ENCODE measurements around the gene NAA40. TPM values are rescaled to one million over a fixed set of nuclear protein-coding genes. Genes with fewer than 3 reads are reported as not detected.

NAA40 gene
- total and polyA plus RNA-seq, 8 donors: 6.8 to 25.7 (median 13.9) TPM

GRCh38 chr11:63911440-63911839 lies 27.4 kb upstream of the NAA40 start:
- no peak overlapping the region for H3K27ac ChIP-seq
- WGBS, 2 donors: 91 to 93% methylated on average over 8 of the region's 8 CpGs
- intact Hi-C loops (cut with DNase I): no loop called here
- no peak for ATAC-seq
- FAIRE-seq: no peak
- peaks cover 3 to 6% (median 5%) of the 10 kb centered on the region in 3 donors for H3K4me1 ChIP-seq
- H3K9me3 ChIP-seq: no peaks in the 10 kb centered on the region
- no peaks in the 10 kb centered on the region for H3K27me3 ChIP-seq
- peaks cover 0 to 20% (median 2%) of the 10 kb centered on the region in 3 donors for H3K36me3 ChIP-seq
- TF ChIP-seq CTCF (IDR thresholded peaks at IDR 0.05): no peak
- no peak overlapping the region for H3K4me3 ChIP-seq
- no peak for DNase-seq

- peaks cover 5 to 8% (median 7%) of the 10 kb centered on the region in 3 donors for H3K4me1 ChIP-seq
- H3K36me3 ChIP-seq: peaks cover 0 to 20% (median 2%) of the 10 kb centered on the region in 3 donors
- intact Hi-C loops (cut with DNase I): no loop called here
- ATAC-seq (no peak), DNase-seq (no peak), FAIRE-seq (no peak)
- no peaks in the 10 kb centered on the region for H3K9me3 ChIP-seq
- no peak overlapping the region for H3K27ac ChIP-seq
- H3K27me3 ChIP-seq: no peaks in the 10 kb centered on the region
- 95 to 98% methylated on average over 12 to 22 of the region's 22 CpGs for WGBS, 2 donors
- TF ChIP-seq CTCF (IDR thresholded peaks at IDR 0.05): no peak
- H3K4me3 ChIP-seq: no peak overlapping the region
These were observed 26.9 kb upstream of the NAA40 start for GRCh38 chr11:63911876-63912275.

- no peak for TF ChIP-seq CTCF (IDR thresholded peaks at IDR 0.05)
- Histone ChIP-seq H3K4me3 (no peak overlapping the region), H3K27ac (no peak overlapping the region), H3K27me3 (no peaks in the 10 kb centered on the region), H3K9me3 (no peaks in the 10 kb centered on the region), H3K4me1 (peaks cover 5 to 14% (median 12%) of the 10 kb centered on the region in 3 donors), H3K36me3 (peaks cover 0 to 16% (median 2%) of the 10 kb centered on the region in 3 donors)
- ATAC-seq (no peak), FAIRE-seq (no peak), DNase-seq (no peak)
- 86 to 87% methylated on average over 7 of the region's 7 CpGs for WGBS, 2 donors
- intact Hi-C loops (cut with DNase I): no loop called here
These were observed 26.1 kb upstream of the NAA40 start for GRCh38 chr11:63912678-63913077.

- no peaks in the 10 kb centered on the region for H3K9me3 ChIP-seq
- WGBS, 2 donors: 81 to 87% methylated on average over 34 of the region's 34 CpGs
- peaks cover 0 to 1% (median 0%) of the 10 kb centered on the region in 3 donors for H3K36me3 ChIP-seq
- FAIRE-seq (no peak), DNase-seq (no peak), ATAC-seq (no peak)
- no peak overlapping the region for H3K4me3 ChIP-seq
- H3K27me3 ChIP-seq: no peaks in the 10 kb centered on the region
- no peak for TF ChIP-seq CTCF (IDR thresholded peaks at IDR 0.05)
- H3K4me1 ChIP-seq: peaks cover 5 to 19% (median 15%) of the 10 kb centered on the region in 3 donors
- intact Hi-C loops (cut with DNase I): no loop called here
- H3K27ac ChIP-seq: no peak overlapping the region
These were observed 24.7 kb upstream of the NAA40 start for GRCh38 chr11:63913866-63914830.
